GM12878 (cell line): ENCODE measurements around the gene ZBTB21. TPM values are rescaled to one million over a fixed set of nuclear protein-coding genes. Genes with fewer than 3 reads are reported as not detected.

Experiments
- ATAC-seq: fragments of 200-7000 bp; cut with Tn5 transposase; 3 replicates; pipeline ENCODE4 v1.9.1; 2020; ENCODE audit warnings: mild to moderate bottlenecking, moderate library complexity
- BruUV-seq: library from RNA; stranded (reverse); fragments of 400-500 nt; replicated peaks from 2 replicates; lab custom pipeline; 2021; lab: Mats Ljungman, UMichigan
- CTCF ChIA-PET: fragments of 300-600 bp; sonication (Branson Sonifier 250); formaldehyde crosslinking; extraction: SDS; loops from one replicate; lab custom pipeline; 2021; ENCODE audit warnings: inconsistent platforms; lab: Yijun Ruan, JAX
- POLR2A ChIA-PET: fragments of 350-600 bp; formaldehyde crosslinking; extraction: SDS; loops from one replicate; lab custom pipeline; 2021; ENCODE audit warnings: inconsistent platforms; lab: Charles Lee
- RAD21 ChIA-PET: fragments of 300-600 bp; sonication (Branson Sonifier 250); formaldehyde crosslinking; loops from one replicate; lab custom pipeline; 2023; ENCODE audit warnings: antibody characterized with exemption; ENCODE audit not compliant: unreplicated experiment; lab: Charles Lee
- SMC1A ChIA-PET: fragments of 300-600 bp; sonication (Branson Sonifier 250); formaldehyde crosslinking; loops from one replicate; lab custom pipeline; 2023; ENCODE audit not compliant: unreplicated experiment, uncharacterized antibody; lab: Charles Lee
- DNase-seq: peaks from one replicate; pipeline ENCODE4 v3.0.0-alpha.2; 2011; ENCODE audit warnings: low read depth, low spot score
- FAIRE-seq: peaks from 3 replicates; lab custom pipeline; 2011; peaks lifted over from hg19 to GRCh38; lab: Jason Lieb, UNC
- H2AFZ ChIP-seq: 2 replicates; pipeline ENCODE4 v1.6.0; 2011; ENCODE audit warnings: low read depth, low read length, control low read depth; ENCODE audit not compliant: control insufficient read depth
- H3K27ac ChIP-seq: 2 replicates; pipeline ENCODE4 v1.5.1; 2011; ENCODE audit warnings: control low read depth; ENCODE audit not compliant: control insufficient read depth, insufficient read depth
- H3K27me3 ChIP-seq, 2 experiments: replicated peaks in 1 of 2; 2 replicates each; pipeline versions ENCODE4 v1.6.0 to v1.6.1; 2011; ENCODE audit warnings: low read length in 1 of 2; ENCODE audit not compliant: control insufficient read depth in 2 of 2, insufficient read depth in 2 of 2
- H3K36me3 ChIP-seq, 2 experiments: 2 replicates each; pipeline ENCODE4 v1.5.1; 2011; ENCODE audit warnings: low read length in 1 of 2; ENCODE audit not compliant: control insufficient read depth in 2 of 2, insufficient read depth in 2 of 2
- H3K4me1 ChIP-seq: 2 replicates; pipeline ENCODE4 v1.6.1; 2011; ENCODE audit warnings: mild to moderate bottlenecking, low read length, moderate library complexity, mixed read lengths; ENCODE audit not compliant: control insufficient read depth, insufficient read depth
- H3K4me2 ChIP-seq: 2 replicates; pipeline ENCODE4 v1.6.0; 2011; ENCODE audit warnings: control low read depth; ENCODE audit not compliant: control insufficient read depth, insufficient read depth
- H3K4me3 ChIP-seq: fragments of 200-600 bp; sonication (generic); 2 replicates; pipeline ENCODE4 v1.5.1; 2016
- H3K79me2 ChIP-seq: 2 replicates; pipeline ENCODE4 v1.6.0; 2011; ENCODE audit warnings: low read length; ENCODE audit not compliant: control insufficient read depth, insufficient read depth
- H3K9ac ChIP-seq: 2 replicates; pipeline ENCODE4 v1.8.0; 2011; ENCODE audit warnings: low read length, control low read depth, mixed read lengths; ENCODE audit not compliant: control insufficient read depth, insufficient read depth
- H3K9me3 ChIP-seq: replicated peaks from 3 replicates; pipeline ENCODE4 v1.5.1; 2011; ENCODE audit warnings: mild to moderate bottlenecking, low read length; ENCODE audit not compliant: control insufficient read depth, insufficient read depth
- H4K20me1 ChIP-seq: 2 replicates; pipeline ENCODE4 v1.6.0; 2011; ENCODE audit not compliant: control insufficient read depth, insufficient read depth
- ATF3 ChIP-seq: IDR thresholded peaks from 2 replicates; pipeline ENCODE4 v1.6.1; 2011; ENCODE audit warnings: low read depth, mild to moderate bottlenecking, low read length, moderate library complexity, borderline replicate concordance; ENCODE audit errors: extremely low read depth
- CEBPB ChIP-seq, 2 experiments: fragments of 150-350 bp in 1 of 2; IDR thresholded peaks; 2 replicates each; pipeline ENCODE4 v1.6.1; 2012 to 2014; ENCODE audit warnings: low read depth in 2 of 2, low read length in 2 of 2, borderline replicate concordance in 1 of 2, inconsistent platforms in 1 of 2
- EGR1 ChIP-seq, 2 experiments: IDR thresholded peaks; 1 replicate in 1 of 2; 2 replicates in 1 of 2; pipeline ENCODE4 v1.6.1; 2011 to 2012; ENCODE audit warnings: low read depth in 2 of 2, low read length in 2 of 2, borderline replicate concordance in 1 of 2, mild to moderate bottlenecking in 1 of 2, moderate library complexity in 1 of 2
- FOXK2 ChIP-seq: fragments of 450-650 bp; IDR thresholded peaks from 2 replicates; pipeline ENCODE4 v1.6.1; 2017; ENCODE audit warnings: mild to moderate bottlenecking, moderate library complexity
- GABPA ChIP-seq: IDR thresholded peaks from 2 replicates; pipeline ENCODE4 v1.6.1; 2014; ENCODE audit warnings: antibody characterized with exemption, low read depth, mild to moderate bottlenecking, inconsistent platforms
- NKRF ChIP-seq: fragments of 450-650 bp; conservative IDR thresholded peaks from 2 replicates; pipeline ENCODE4 v1.6.1; 2017; ENCODE audit warnings: mild to moderate bottlenecking, moderate library complexity
- PBX3 ChIP-seq: IDR thresholded peaks from 2 replicates; pipeline ENCODE4 v1.6.1; 2011; ENCODE audit warnings: mild to moderate bottlenecking, low read depth, low read length, moderate library complexity; ENCODE audit not compliant: insufficient replicate concordance
- PRDM15 ChIP-seq: fragments of 450-650 bp; formaldehyde crosslinking; IDR thresholded peaks from 2 replicates; pipeline ENCODE4 v1.4.0; 2020; ENCODE audit warnings: mild to moderate bottlenecking, moderate library complexity
- SMAD5 ChIP-seq: IDR thresholded peaks from 2 replicates; pipeline ENCODE4 v1.6.1; 2016; ENCODE audit warnings: antibody characterized with exemption, low read depth
- SMC3 ChIP-seq: IDR thresholded peaks from 2 replicates; pipeline ENCODE4 v1.6.1; 2011; ENCODE audit warnings: low read length, improper control_type of control experiment, borderline replicate concordance
- STAT1 ChIP-seq: fragments of 450-650 bp; conservative IDR thresholded peaks from 2 replicates; pipeline ENCODE4 v1.6.1; 2014; ENCODE audit warnings: antibody characterized with exemption, mild to moderate bottlenecking
- USF1 ChIP-seq: IDR thresholded peaks from 2 replicates; pipeline ENCODE4 v1.6.1; 2011; ENCODE audit warnings: borderline replicate concordance, low read depth, mild to moderate bottlenecking, moderate library complexity, mixed read lengths, low read length; ENCODE audit not compliant: insufficient read depth; ENCODE audit errors: extremely low read length
- YBX1 ChIP-seq: fragments of 450-650 bp; IDR thresholded peaks from 2 replicates; pipeline ENCODE4 v1.6.1; 2016; ENCODE audit warnings: antibody characterized with exemption
- ZSCAN29 ChIP-seq: fragments of 450-650 bp; IDR thresholded peaks from 2 replicates; pipeline ENCODE4 v1.6.1; 2017; ENCODE audit warnings: mild to moderate bottlenecking, moderate library complexity
- WGBS: methylation state at CpG from one replicate; pipeline ENCODE4 v1.1.6; 2016; ENCODE audit warnings: low lambda C conversion rate; ENCODE audit not compliant: insufficient replicate concordance, insufficient coverage; ENCODE audit errors: missing lambda C conversion rate; 5-methylcytosine and 5-hydroxymethylcytosine counted together
- in situ Hi-C: fragments of 300-500 bp; cut with MboI; formaldehyde crosslinking; loops from 9 replicates; pipeline ENCODE4 v1.14.3; 2018; ENCODE audit warnings: mixed read lengths
- intact Hi-C: fragments of 100-400 bp; cut with micrococcal nuclease; formaldehyde crosslinking; loops from one replicate; pipeline ENCODE4 v1.14.2; 2022; ENCODE audit not compliant: unreplicated experiment
- polyA plus RNA-seq, 11 experiments: library from polyadenylated mRNA; depleted of rRNA in 4 of 11; unstranded in 6 of 11; stranded (reverse) in 5 of 11; fragments of >200 nt; fragmentation: Nextera tagmentation in 4 of 11; fragmentation: Illumina TruSeq in 1 of 11; extraction: Ambion mirVana in 4 of 11; extraction: Trizol in 1 of 11; gene quantifications; 1 replicate in 1 of 11; 2 replicates in 10 of 11; pipeline versions ENCODE4 v1.2.1 to v1.2.3, GENCODE V29; 2011 to 2016; ENCODE audit warnings: inconsistent platforms in 2 of 11, missing spikeins in 2 of 11, low read depth in 1 of 11
- total RNA-seq, 4 experiments: library from RNA; depleted of rRNA in 3 of 4; stranded (reverse); fragments of >200 nt in 3 of 4; fragmentation: Illumina TruSeq in 1 of 4; extraction: Trizol in 1 of 4; gene quantifications; 2 replicates each; pipeline versions ENCODE4 v1.2.1 to v1.2.3, GENCODE V29; 2013 to 2021

The ZBTB21 gene
- total and polyA plus RNA-seq, 10 of the 15 experiments (the other 5 are each of a cell fraction or from before 2014, with no cell fraction given), result 1.8 to 21.6 (median 10.6) TPM

GRCh38 chr21:42006765-42007164 lies 3.4 kb downstream of the ZBTB21 start:
- peaks cover 0 to 4% of the 10 kb centered on the region in 2 experiments; a peak in 1 of 4 replicates for H3K36me3 ChIP-seq
- peaks cover 63% of the 10 kb centered on the region for H3K79me2 ChIP-seq
- no TSS peak for BruUV-seq
- H3K9me3 ChIP-seq, result no peaks in the 10 kb centered on the region
- intact Hi-C loops (loop anchor here (5.0 to 10.0 kb wide), 2 partner anchors 129 to 642 kb away; partner anchors contain the start of genes MX2 and PRDM15), in situ Hi-C loops (no loop called here)
- WGBS, result 42% methylated on average over 1 of the region's 1 CpG
- ChIA-PET POLR2A (interaction anchor here (0.6 to 1.5 kb wide), 4 partner anchors 127 to 403 kb away, joined by 3 to 5 read pairs (median 4); partner anchors contain the start of gene PRDM15), RAD21 (interaction anchor here (0.7 to 2.9 kb wide), 9 partner anchors 56 to 1346 kb away, joined by 3 to 12 read pairs (median 3); no protein-coding TSS in a partner anchor), CTCF (interaction anchor here (0.6 to 3.6 kb wide), 4 partner anchors 94 to 129 kb away, joined by 3 to 23 read pairs (median 15); no protein-coding TSS in a partner anchor), SMC1A (interaction anchor here (0.9 to 3.8 kb wide), 14 partner anchors 11 to 190 kb away, joined by 3 to 41 read pairs (median 6); partner anchors contain the start of gene PRDM15)
- FAIRE-seq, result no peak
- no peak for DNase-seq
- H3K4me2 ChIP-seq, result 0 out of 2 replicates have a peak overlapping the region, but pooled peaks have one; percentile 27
- no peak overlapping the region for H2AFZ ChIP-seq
- no peak overlapping the region for H3K4me3 ChIP-seq
- H3K27ac ChIP-seq, result peak overlapping the region; percentile 43; the same call in 1 of the 2 replicates
- H3K27me3 ChIP-seq, result no peaks in the 10 kb centered on the region
- peaks cover 21% of the 10 kb centered on the region for H3K4me1 ChIP-seq
- H4K20me1 ChIP-seq, result no peaks in the 10 kb centered on the region
- ATAC-seq, result no peak
- no peak overlapping the region for H3K9ac ChIP-seq
- no peak for TF ChIP-seq SMAD5
- no peak for TF ChIP-seq CEBPB (IDR thresholded peaks at IDR 0.05; ENCODE audit: borderline replicate concordance in 1 of 2, low read depth in 2 of 2, low read length in 2 of 2)
- no peak for TF ChIP-seq USF1
- TF ChIP-seq PRDM15 (CRISPR knock-in tag), result no peak
- TF ChIP-seq PBX3, result no peak
- TF ChIP-seq NKRF, result no peak
- TF ChIP-seq STAT1, result no peak
- no peak for TF ChIP-seq GABPA
- no peak for TF ChIP-seq ATF3
- no peak for TF ChIP-seq ZSCAN29
- no peak for TF ChIP-seq YBX1
- no peak for TF ChIP-seq EGR1 (IDR thresholded peaks at IDR 0.05; ENCODE audit: borderline replicate concordance in 1 of 2, low read depth in 2 of 2, low read length in 2 of 2)
- no peak for TF ChIP-seq SMC3
- TF ChIP-seq FOXK2, result no peak
